GM21717 (cell line): ENCODE measurements around the gene GPD2.
"Not testable (repeated sequence)": the region's sequence is repeated elsewhere in the genome, so short reads cannot be mapped to it uniquely, and the experiment has no call there.

Experiments
- ATAC-seq: cut with Tn5 transposase; IDR thresholded peaks from one replicate; pipeline ENCODE4 v1.9.1; 2021; ENCODE audit warnings: mild to moderate bottlenecking, moderate library complexity; ENCODE audit not compliant: unreplicated experiment

GPD2 gene

GRCh38 chr2:156473445-156473844 is 37.3 kb downstream of the GPD2 start:
- no peak for ATAC-seq

GRCh38 chr2:156474401-156474800 is 38.2 kb downstream of the GPD2 start:
- no peak for ATAC-seq

- ATAC-seq = peak; percentile 36
These were observed 40.1 kb downstream of the GPD2 start for GRCh38 chr2:156476021-156476849.

DNA sequence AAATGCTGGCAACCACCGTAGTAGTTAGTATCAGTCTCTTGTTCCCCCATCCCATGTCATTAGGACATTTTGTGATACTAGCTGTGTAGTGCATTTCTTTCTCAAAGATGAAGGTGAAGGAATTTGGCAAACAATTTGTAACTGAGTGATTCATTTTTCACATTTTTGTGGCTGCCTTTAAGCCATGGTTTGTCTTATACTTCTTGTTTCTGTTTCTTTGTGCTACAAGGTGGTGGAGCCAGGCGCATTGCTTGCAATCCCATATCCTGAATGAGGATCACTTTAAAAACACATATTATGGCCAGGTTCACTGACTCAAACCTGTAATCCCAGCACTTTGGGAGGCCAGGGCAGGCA is 40.6 kb downstream of the GPD2 start:
- peak; percentile 79 for ATAC-seq

DNA sequence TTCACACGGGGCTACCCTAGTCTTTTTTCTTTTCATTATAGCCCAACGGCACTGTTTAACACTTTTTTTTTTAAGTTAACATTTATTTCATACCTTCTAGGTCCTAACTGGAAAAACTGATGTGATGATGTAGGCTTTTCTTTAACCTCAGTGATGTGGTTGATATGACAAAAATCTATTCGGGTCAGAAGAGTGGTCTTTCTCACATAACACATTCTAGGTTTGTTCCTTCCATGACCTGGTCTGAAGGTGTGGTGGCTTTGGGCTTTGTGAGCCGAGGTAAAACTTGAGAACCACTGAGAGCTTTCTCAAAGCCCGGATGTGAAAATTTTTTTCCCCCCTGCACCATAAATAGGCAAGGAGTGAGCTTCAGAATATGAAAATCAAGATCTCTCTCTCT is 44.2 kb downstream of the GPD2 start:
- no peak for ATAC-seq

- no peak for ATAC-seq
These were observed 45.1 kb downstream of the GPD2 start for GRCh38 chr2:156481312-156481711.

GRCh38 chr2:156483741-156484173 is 47.6 kb downstream of the GPD2 start:
- ATAC-seq = no peak

GRCh38 chr2:156486147-156486546 is 50.0 kb downstream of the GPD2 start:
- no peak for ATAC-seq

DNA sequence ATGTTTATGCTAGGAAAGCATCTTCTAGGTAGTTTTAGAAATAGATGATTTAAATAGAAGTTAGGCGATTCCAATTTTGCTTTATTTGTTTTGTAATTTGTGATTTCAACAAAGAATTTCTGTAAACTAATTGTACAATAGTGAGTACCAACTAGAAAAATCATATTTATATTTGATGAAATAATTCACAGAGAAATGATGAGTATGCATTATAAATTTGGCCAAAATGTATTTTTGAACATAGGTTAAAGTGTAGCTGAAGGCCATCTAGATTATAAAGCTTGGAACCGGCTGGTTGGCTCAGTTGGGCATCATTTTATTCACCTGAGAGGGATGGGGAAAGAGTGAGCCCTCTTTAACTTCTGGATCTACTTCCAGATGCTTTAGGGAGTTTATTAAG is 50.4 kb downstream of the GPD2 start:
- ATAC-seq = no peak

DNA sequence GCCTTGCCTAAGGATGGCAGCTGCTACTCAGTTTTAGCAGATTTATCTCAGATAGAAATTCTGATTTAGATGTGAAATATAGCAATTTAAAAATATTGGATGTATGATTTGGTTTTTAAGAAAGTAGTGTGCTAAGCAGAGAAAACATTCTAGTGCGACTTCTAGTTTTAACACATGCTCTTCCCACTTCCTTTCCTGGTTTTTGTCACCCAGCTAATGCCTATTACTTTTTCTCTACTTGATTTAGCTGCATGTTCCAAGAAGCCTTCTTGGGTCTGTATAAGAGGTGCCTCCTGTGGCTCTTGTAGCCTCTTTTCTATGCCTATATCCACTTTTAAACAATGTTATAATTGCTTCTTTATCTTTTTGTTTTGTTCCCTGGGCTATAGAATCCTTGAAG is 53.0 kb downstream of the GPD2 start:
- no peak for ATAC-seq

DNA sequence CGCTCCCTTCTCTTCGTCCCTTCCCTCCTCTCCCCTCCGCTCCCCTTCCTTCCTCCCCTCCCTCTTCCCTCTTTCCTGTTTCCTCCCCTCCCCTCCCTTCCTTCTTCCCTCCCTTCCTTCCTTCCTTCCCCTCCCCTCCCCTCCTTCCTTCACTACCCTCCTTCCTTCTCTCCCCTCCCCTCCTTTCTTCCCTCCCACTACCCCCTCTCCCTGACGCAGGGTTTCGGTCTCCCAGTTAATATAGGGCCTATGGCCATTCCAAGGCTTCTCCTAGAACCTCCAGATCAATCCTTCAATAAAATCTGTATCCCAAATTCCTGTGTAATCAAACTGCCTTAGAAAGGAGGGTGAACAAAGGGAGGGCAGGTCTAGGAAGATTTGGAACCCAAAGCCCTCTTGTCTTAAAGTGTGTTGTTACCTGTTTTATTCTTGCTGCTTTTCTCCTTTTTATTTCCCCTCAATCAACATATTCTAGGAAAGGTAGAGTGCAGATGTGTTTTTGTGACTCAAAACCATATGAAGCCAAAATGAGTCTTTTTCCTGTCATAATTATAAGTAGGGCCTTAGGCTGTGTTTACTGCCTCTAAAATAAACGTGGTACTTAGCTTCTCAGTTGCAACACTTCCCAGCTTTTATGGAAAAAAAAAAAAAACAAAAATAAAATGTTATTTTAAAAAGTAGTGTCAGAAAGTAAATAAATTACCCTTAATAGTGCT is 53.7 kb downstream of the GPD2 start:
- ATAC-seq = no peak

- ATAC-seq = no peak
These were observed 54.3 kb downstream of the GPD2 start for GRCh38 chr2:156490466-156490840.

DNA sequence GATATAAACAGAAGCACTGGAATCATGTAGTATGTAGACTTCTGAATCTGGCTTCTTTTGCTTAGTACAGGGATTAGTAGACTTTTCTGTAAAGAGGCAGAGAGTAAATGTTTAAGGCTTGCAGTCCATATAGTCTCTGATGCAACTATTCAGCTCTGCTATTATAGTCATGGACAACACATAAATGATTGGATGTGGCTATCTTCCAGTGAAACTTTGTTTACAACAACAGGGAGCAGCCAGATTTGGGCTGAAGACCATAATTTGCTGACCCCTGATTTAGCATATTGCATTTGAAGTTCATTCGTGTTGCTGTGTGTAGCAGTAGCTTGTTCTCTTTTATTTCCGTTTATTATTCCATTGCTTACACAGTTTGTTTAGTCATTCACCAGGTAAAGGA is 55.0 kb downstream of the GPD2 start:
- ATAC-seq = no peak

DNA sequence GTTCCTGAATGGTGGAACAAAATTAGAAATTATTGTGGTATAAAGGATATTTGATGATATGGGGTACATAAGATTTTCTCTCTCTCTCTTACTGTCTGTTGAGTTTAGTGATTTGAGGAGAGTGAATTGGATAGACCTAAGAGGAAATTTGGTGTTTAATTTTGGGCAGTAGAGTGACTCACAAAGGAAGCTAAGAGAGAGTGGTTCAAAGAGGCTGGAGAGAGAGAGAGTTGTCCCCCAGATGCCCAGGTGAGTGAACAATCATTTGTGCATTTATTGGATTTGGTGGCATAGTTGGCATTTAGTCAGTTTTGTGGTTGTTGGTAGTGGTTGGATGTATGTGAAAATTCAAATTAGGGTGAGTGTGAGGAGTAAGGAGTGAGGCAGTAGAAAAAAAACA is 56.8 kb downstream of the GPD2 start:
- no peak for ATAC-seq

- ATAC-seq = not testable (repeated sequence)
These were observed 59.8 kb downstream of the GPD2 start for GRCh38 chr2:156495998-156496397.

- ATAC-seq = peak; percentile 60
These were observed 69.5 kb downstream of the GPD2 start for GRCh38 chr2:156505696-156506095.

- ATAC-seq = no peak
These were observed 74.9 kb downstream of the GPD2 start for GRCh38 chr2:156511122-156511521.

- ATAC-seq = peak; percentile 72
These were observed 75.6 kb downstream of the GPD2 start for GRCh38 chr2:156511803-156512202.

GRCh38 chr2:156512451-156512850 is 76.3 kb downstream of the GPD2 start:
- no peak for ATAC-seq

- no peak for ATAC-seq
These were observed 77.0 kb downstream of the GPD2 start for GRCh38 chr2:156513219-156513618.

DNA sequence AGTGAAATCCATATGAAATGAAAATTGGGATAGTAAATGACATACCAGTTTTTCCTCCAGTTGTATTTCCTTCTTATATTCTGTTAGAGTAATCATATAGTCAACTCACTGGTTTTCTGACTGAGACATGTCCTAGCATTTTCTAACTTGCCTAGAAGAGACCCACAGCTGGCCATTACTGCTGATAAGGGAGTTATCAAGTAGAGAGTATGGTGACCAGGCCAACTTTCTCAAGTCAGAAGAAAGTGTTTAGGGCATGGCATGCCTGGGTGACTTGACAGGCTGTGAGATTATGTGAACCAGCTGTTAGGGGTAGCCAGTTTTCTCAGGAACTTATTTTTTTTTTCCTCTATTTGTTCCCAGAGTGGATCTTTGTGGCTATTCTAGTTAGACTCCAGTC is 81.2 kb downstream of the GPD2 start:
- no peak for ATAC-seq

- no peak for ATAC-seq
These were observed 82.0 kb downstream of the GPD2 start for GRCh38 chr2:156518138-156518537.
